ENCODE results near the gene MAL. TPM values are rescaled to one million over a fixed set of nuclear protein-coding genes. Genes with fewer than 3 reads are reported as not detected.
A peak's percentile ranks its signal among the peaks of the same experiment; 100 is the strongest.

The MAL gene
- total RNA-seq, 1 donor from 2014 or later: 0.28 TPM

DNA sequence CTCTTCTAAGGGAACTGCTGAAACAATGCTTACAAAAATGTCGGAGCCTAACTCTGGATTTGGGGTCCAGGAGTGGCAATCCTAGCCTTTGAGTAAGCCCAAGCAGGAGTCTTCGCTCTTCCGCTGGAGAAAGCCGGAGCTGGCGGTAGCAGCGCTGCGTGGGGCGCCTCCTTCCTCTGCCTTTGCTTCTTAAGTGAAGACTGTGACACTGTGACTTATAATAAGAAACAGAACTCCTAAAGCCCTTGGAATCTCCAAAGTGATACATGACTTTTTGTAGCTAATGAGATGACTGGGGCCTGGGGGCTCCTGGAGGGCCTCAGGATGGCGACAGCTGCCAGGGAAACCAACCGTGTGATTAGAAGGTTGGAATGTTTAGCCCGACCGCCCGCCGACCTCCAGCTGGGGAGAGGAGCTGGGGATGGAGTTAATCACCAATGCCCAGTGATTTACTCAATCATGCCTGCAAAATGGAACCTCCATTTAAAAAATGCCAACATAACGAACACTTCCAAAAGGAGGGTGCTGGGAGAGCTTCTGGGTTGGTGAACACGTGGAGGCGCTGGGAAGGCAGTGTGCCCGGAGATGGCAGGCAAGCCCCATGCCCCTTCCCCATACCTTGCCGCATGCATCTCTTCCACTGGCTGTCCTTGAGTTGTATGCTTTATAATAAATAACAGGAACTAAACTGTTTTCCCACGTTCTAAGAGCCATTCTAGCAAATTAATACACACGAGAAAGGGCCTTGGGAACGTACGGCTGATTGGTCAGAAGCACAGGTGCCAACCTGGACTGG is 29.0 kb upstream of the MAL start:
- DNase-seq (ENCODE audit: low spot score) (no peak), ATAC-seq (no peak)

GRCh38 chr2:94997981-94998930 is 27.3 kb upstream of the MAL start:
- DNase-seq (ENCODE audit: low spot score): no peak
- ATAC-seq: no peak

DNA sequence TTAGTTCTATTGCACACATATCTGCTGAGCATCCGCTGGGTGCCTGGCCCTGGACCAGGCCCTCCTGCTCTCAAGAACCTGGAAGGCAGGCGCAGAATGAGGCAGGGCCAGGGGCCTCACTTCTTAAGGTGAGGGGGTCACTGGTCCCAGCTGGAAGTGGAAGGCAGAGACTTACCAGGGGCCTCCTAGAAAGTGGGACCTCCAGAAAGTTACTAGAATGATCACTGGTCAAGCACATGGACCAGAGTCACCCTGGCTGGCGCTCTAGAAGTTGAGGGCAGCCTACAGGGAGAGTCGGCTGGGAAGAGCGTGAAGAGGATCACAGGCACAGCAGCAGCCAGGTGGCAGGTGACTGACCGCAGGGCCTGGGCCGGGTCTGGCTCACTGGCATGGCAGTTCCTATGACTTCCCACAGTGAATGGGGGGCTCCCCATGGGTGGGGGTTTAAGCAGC is 26.1 kb upstream of the MAL start:
- DNase-seq (ENCODE audit: low spot score) (no peak), ATAC-seq (no peak)

GRCh38 chr2:95001051-95001562 is 24.4 kb upstream of the MAL start:
- DNase-seq (ENCODE audit: low spot score): no peak
- ATAC-seq: no peak

DNA sequence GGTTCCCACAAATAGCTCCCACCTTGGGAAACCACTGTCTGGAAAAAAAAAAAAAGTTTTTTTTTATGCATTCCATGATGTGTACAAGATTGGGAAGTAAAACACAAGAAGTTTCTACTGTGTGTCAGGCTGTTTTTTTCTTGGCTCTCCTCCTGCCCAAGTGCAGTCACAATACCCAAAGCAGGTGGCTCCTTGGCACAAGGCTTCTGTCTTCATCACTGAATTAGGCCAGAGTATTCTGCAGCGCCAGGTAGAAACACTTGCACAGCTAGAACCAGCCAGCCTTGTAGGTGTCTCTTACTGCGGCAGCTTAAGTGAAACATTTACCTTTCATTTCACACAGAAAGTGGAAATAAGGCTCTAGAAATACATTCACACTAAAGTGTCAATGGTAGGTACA is 23.8 kb upstream of the MAL start:
- DNase-seq (ENCODE audit: low spot score): no peak
- ATAC-seq: no peak

GRCh38 chr2:95002498-95002897 is 23.0 kb upstream of the MAL start:
- no peak for ATAC-seq
- DNase-seq (ENCODE audit: low spot score): no peak

DNA sequence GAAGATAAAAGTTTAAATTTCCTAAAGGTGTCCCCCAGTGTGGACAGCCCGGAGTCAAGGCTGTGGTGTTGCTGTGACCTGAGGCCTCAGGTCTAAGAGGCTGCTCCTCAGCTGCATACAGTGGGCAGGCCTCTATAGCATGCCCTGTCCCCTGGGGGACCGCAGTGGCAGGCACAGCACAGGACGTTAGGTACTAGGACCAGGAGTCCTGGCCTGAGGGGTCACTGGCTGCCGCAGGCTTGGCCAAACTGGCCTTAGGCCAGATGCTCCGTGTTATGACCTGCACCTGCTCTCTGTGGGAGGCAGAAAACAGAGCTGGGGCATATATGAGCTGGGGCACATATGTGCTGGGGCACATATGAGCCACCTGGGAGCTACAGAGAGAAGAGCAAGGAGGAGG is 21.2 kb upstream of the MAL start:
- DNase-seq (ENCODE audit: low spot score) (no peak), ATAC-seq (peak; percentile 60)

DNA sequence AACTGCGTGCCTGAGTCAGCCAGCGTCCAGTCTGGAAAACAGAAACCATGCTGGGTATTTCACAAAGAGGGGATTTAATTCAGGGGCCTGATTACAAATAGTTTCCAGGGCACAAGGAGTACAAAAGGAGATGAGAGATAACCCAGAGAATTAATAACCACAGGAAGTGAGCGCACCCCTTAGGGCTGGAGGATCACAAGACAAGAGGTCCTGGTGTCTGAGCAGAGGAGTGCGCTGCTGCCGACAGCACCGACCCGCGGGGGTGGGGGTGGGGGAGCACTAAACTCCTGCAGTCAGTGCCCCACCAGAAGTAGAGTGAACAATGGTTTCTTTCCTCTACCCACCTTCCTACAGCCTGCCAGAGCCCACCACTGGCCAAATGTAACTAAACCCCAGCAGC is 20.8 kb upstream of the MAL start:
- DNase-seq (ENCODE audit: low spot score) (no peak), ATAC-seq (no peak)

- DNase-seq (ENCODE audit: low spot score): no peak
- ATAC-seq: no peak
These were observed 19.8 kb upstream of the MAL start for GRCh38 chr2:95005726-95006125.

DNA sequence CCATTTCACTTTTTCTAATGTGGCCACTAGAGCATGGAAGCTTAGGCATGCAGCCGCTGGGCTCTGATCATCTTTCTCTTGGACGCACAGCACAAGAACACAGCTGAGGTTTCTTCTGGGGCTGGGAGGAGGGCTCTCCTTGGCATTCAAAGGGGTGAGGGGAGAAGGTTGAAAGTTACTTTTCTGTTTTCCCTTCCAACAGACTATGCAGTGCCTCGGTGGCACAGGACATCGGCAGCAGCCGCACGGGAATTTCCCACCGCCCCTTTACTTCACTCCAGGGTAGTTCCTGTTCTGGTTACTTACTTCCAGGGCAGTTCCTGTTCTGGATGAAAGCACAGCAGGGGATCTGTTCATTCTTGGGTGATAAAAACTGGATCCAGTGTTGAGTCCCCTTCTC is 18.9 kb upstream of the MAL start:
- DNase-seq (ENCODE audit: low spot score): no peak
- ATAC-seq: no peak

- no peak for DNase-seq (ENCODE audit: low spot score)
- ATAC-seq: no peak
These were observed 18.4 kb upstream of the MAL start for GRCh38 chr2:95007031-95007609.

DNA sequence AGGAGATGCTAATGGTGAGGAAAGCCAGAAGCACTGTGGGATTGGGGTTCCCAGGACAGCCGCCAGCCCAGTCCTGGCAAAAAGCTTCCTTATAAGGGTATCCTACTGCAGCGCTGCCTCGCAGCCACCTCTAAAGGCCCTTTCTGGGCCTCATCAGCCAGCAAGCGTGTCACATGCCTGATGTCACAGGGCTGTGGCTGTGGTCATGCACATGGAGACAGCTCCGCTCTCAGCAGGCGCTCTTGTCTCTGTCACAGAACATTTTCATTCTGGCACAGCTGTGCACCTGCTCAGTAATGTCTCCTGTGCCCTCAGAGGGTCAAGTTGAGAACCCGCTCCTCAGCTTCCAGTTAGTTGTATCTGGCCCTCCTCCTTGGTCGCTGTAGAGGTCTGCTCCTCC is 17.7 kb upstream of the MAL start:
- no peak for ATAC-seq
- no peak for DNase-seq (ENCODE audit: low spot score)

DNA sequence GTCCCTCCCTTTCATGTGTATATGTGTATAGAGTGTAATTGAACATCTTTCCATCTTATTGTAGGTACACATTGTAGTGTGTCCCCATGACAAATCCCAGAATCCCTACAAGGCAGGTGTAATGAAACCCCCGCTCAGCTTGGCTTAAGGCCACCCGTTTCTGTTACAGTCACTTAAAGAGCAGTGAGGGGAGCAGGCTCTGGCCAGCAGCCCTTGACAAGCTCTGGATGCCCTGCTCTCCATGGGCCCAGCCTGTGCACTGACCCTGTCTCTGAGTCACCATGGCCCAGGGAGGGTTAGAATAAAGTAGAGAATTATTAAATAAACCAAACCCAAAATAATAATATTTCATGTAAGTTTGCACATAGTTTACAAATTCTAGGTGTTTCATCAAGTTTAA is 17.2 kb upstream of the MAL start:
- DNase-seq (ENCODE audit: low spot score): no peak
- no peak for ATAC-seq

DNA sequence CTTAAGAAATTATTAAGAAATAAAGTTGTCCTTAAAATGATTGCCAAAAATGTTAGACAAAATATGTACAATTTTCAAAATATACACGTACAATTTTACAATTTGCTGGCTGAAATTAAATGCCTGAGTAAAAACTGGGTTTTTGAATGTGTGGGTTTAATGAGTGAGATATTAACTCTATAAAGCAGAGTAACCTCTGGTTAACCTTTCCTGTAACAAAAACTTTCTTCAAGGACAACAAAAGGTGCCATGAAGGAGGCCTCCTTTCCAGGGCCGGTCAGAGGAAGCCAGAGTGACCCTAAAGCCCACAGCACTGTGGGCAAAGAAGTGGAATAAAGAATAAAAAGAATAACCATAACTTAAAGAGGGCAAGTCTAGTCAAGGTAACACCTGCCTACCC is 16.5 kb upstream of the MAL start:
- ATAC-seq: no peak
- no peak for DNase-seq (ENCODE audit: low spot score)

GRCh38 chr2:95009412-95009811 is 16.1 kb upstream of the MAL start:
- ATAC-seq (no peak), DNase-seq (ENCODE audit: low spot score) (no peak)

GRCh38 chr2:95010126-95010525 is 15.4 kb upstream of the MAL start:
- ATAC-seq (no peak), DNase-seq (ENCODE audit: low spot score) (no peak)

DNA sequence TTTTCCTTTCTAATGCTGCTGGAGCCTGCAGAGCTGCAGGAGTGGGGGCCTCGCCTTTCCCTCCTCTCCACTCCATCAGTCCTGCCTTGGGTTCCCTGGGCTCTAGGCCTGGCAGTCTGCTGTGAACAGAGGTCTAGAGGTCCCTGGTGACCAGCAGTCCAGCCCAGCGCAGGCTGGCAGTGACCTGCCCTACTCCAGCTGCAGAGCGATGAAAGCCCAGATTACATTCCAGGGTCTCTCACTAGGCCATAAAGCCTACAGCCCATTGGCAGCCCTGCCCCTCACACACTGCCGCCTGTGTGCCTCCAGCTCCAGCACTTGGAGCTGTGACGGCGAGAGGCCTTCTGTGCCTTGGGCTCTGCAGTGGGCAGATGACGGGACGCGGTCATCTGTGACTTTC is 14.8 kb upstream of the MAL start:
- DNase-seq (ENCODE audit: low spot score) (no peak), ATAC-seq (no peak)

- no peak for DNase-seq (ENCODE audit: low spot score)
- ATAC-seq: no peak
These were observed 12.5 kb upstream of the MAL start for GRCh38 chr2:95012881-95013550.

DNA sequence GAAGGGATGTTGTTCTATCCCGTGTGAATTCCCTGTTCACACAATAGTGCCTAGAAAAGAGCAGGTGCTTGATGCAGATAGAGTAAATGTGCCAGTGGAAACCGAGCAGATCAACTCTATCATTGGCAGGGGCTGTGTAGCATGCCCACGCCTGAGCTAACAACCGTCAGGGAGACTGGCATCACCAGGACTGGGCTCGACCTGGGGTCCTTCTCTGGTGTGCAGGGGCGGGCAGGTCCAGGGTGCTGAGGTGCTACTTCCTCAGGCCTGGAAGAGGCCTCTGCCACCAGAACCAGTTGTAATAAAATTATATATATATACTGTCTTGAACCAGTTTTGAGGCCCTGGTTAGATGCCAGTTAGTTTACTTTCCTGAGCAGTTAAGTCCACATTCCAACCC is 11.8 kb upstream of the MAL start:
- DNase-seq (ENCODE audit: low spot score) (no peak), ATAC-seq (no peak)

- DNase-seq (ENCODE audit: low spot score): no peak
- ATAC-seq: no peak
These were observed 11.3 kb upstream of the MAL start for GRCh38 chr2:95014126-95014708.

Data from left lobe of liver (tissue), 2 donors.